Panc1 (cell line): ENCODE data around the gene TNNI3K. TPM values are rescaled to one million over a fixed set of nuclear protein-coding genes. Genes with fewer than 3 reads are reported as not detected.

Experiments
- ATAC-seq: fragments of 200-7000 bp; cut with Tn5 transposase; 2 replicates; pipeline ENCODE4 v1.9.1; 2020; ENCODE audit warnings: mild to moderate bottlenecking, moderate library complexity
- BruUV-seq: library from RNA; stranded (reverse); fragments of 400-500 nt; replicated peaks from 2 replicates; lab custom pipeline; 2021; lab: Mats Ljungman, UMichigan
- CTCF ChIA-PET: fragments of 300-600 bp; sonication (Branson Sonifier 250); formaldehyde crosslinking; loops from one replicate; lab custom pipeline; 2022; ENCODE audit warnings: antibody characterized with exemption; lab: Charles Lee
- POLR2A ChIA-PET: fragments of 300-600 bp; sonication (Branson Sonifier 250); formaldehyde crosslinking; loops from one replicate; lab custom pipeline; 2022; ENCODE audit warnings: antibody characterized with exemption; lab: Charles Lee
- DNase-seq: peaks from one replicate; pipeline ENCODE4 v3.0.0-alpha.2; 2010; ENCODE audit warnings: low read depth, low spot score
- H3K27ac ChIP-seq: 2 replicates; pipeline ENCODE4 v1.5.1; 2011; ENCODE audit warnings: mild to moderate bottlenecking, low read length, inconsistent platforms
- H3K27me3 ChIP-seq: fragments of 200-500 bp; sonication (Bioruptor generic); 2 replicates; pipeline ENCODE4 v1.6.0; 2014; ENCODE audit warnings: low read length, inconsistent platforms; ENCODE audit not compliant: control insufficient read depth, insufficient read depth
- H3K36me3 ChIP-seq: fragments of 200-500 bp; sonication (Bioruptor generic); 2 replicates; pipeline ENCODE4 v1.5.1; 2014; ENCODE audit warnings: inconsistent platforms, mild to moderate bottlenecking, low read length, moderate library complexity; ENCODE audit not compliant: control insufficient read depth, insufficient read depth
- H3K4me1 ChIP-seq: 2 replicates; pipeline ENCODE4 v1.5.1; 2011; ENCODE audit warnings: inconsistent platforms, mild to moderate bottlenecking, low read length, moderate library complexity; ENCODE audit not compliant: control insufficient read depth, insufficient read depth
- H3K4me3 ChIP-seq, 2 experiments: 2 replicates each; pipeline ENCODE4 v1.5.1; 2011 to 2012; ENCODE audit warnings: low read depth in 2 of 2, low read length in 2 of 2, mild to moderate bottlenecking in 2 of 2, inconsistent platforms in 1 of 2, moderate library complexity in 1 of 2
- H3K9me3 ChIP-seq: fragments of 200-500 bp; sonication (Bioruptor generic); 2 replicates; pipeline ENCODE4 v1.5.1; 2014; ENCODE audit warnings: low read depth, mild to moderate bottlenecking, inconsistent platforms, low read length, moderate library complexity; ENCODE audit not compliant: control insufficient read depth, insufficient read depth
- POLR2AphosphoS5 ChIP-seq: IDR thresholded peaks from 2 replicates; pipeline ENCODE4 v1.6.1; 2012; ENCODE audit warnings: mild to moderate bottlenecking, low read depth, low read length, moderate library complexity
- SIN3A ChIP-seq: IDR thresholded peaks from 2 replicates; pipeline ENCODE4 v1.6.1; 2012; ENCODE audit warnings: low read depth, mild to moderate bottlenecking, low read length, moderate library complexity, borderline replicate concordance; ENCODE audit not compliant: insufficient read depth
- TCF7L2 ChIP-seq: IDR thresholded peaks from 2 replicates; pipeline ENCODE4 v1.6.1; 2011; ENCODE audit warnings: mild to moderate bottlenecking, low read depth, low read length, inconsistent platforms
- in situ Hi-C: cut with HindIII; loops from 2 replicates; pipeline ENCODE4 v1.10.0; 2016; ENCODE audit warnings: low sequenced_read_pairs, low pct_unique_long_range_greater_than_20kb
- intact Hi-C: fragments of 100-400 bp; cut with micrococcal nuclease; formaldehyde crosslinking; loops from one replicate; pipeline ENCODE4 v1.10.0; 2022; ENCODE audit not compliant: unreplicated experiment
- total RNA-seq: library from RNA; stranded (reverse); gene quantifications from one replicate; pipeline ENCODE4 v1.2.1, GENCODE V29; 2021; ENCODE audit not compliant: unreplicated experiment
- TF ChIP-seq, protein P1 (sequence below): fragments of 450-650 bp; IDR thresholded peaks from 2 replicates; pipeline ENCODE4 v1.5.1; 2017; ENCODE audit warnings: mild to moderate bottlenecking
- TF ChIP-seq, protein P2 (sequence below), 2 experiments: IDR thresholded peaks; 2 replicates each; pipeline ENCODE4 v1.6.1; 2011 to 2012; ENCODE audit warnings: low read depth in 2 of 2, control low read depth in 1 of 2, low read length in 1 of 2, mild to moderate bottlenecking in 1 of 2, moderate library complexity in 1 of 2; ENCODE audit not compliant: insufficient read depth in 1 of 2

The TNNI3K gene
- total RNA-seq, 1 experiment from 2014 or later = not detected

DNA sequence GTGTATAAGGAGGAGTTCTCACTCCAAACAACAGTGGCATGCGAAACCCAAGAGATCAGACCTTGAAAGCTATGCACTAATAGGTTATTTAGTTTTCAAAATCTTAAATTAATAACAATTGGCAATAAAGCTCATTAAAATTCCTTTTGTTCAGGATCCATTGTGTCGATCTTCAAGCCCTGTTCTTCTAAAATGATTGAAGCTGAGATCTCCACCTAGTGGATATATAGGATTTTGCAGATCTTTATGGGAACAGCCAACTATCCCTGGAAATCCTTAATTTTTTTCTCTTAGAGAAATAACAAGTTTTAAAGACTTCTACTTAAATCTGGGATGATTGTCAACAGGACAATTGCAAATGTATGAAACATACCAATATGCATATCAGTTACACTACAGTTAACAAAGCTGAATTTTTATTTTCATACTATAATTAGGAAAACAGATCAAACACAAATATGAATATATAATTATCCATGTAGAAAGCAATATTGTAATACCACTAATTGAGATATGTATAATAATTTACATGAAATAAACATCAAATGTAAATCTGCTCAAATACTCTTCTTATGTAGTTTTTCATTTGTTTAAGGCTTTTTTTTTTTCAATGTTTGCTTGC lies 233.9 kb downstream of the TNNI3K start:
- DNase-seq (peak; percentile 18), ATAC-seq (no peak)
- Histone ChIP-seq H3K4me3 (no peak overlapping the region), H3K27ac (no peak overlapping the region), H3K36me3 (no peaks in the 10 kb centered on the region), H3K9me3 (no peaks in the 10 kb centered on the region), H3K27me3 (no peaks in the 10 kb centered on the region; the same call in 1 of the 2 replicates), H3K4me1 (no peaks in the 10 kb centered on the region)
- intact Hi-C loops (no loop called here), in situ Hi-C loops (no loop called here)
- BruUV-seq = no TSS peak
- ChIA-PET CTCF (interaction anchor here (0.6 kb wide), 1 partner anchor 220 kb away, joined by 3 read pairs; no protein-coding TSS in a partner anchor), POLR2A (no interaction called here)
- TF ChIP-seq POLR2AphosphoS5 = no peak
- TF ChIP-seq, protein P1, sequence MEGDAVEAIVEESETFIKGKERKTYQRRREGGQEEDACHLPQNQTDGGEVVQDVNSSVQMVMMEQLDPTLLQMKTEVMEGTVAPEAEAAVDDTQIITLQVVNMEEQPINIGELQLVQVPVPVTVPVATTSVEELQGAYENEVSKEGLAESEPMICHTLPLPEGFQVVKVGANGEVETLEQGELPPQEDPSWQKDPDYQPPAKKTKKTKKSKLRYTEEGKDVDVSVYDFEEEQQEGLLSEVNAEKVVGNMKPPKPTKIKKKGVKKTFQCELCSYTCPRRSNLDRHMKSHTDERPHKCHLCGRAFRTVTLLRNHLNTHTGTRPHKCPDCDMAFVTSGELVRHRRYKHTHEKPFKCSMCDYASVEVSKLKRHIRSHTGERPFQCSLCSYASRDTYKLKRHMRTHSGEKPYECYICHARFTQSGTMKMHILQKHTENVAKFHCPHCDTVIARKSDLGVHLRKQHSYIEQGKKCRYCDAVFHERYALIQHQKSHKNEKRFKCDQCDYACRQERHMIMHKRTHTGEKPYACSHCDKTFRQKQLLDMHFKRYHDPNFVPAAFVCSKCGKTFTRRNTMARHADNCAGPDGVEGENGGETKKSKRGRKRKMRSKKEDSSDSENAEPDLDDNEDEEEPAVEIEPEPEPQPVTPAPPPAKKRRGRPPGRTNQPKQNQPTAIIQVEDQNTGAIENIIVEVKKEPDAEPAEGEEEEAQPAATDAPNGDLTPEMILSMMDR = peak; percentile 67; the same call in 1 of the 2 replicates

DNA sequence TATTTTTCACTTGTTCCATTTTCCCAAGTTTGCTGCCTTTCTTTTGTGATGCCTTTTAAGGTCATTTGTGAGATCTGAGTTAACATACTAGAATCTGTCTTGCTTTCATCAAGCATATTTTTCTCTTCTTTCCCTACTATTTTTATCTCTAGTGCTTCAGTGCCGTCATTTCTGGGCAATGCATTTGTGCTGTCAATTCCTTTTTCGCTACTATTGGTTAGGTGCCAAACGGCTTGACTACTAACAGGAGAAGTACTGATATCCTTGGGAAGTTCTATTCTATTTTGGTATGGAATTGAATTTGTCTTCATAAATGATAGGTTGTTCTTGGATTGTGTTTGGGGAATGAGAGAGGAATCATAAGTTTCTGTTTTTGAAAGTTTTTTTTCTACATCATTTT lies 235.1 kb downstream of the TNNI3K start:
- intact Hi-C loops (no loop called here), in situ Hi-C loops (no loop called here)
- Histone ChIP-seq H3K27me3 (no peaks in the 10 kb centered on the region; the same call in 1 of the 2 replicates), H3K4me1 (no peaks in the 10 kb centered on the region), H3K27ac (no peak overlapping the region), H3K4me3 (no peak overlapping the region), H3K36me3 (no peaks in the 10 kb centered on the region), H3K9me3 (no peaks in the 10 kb centered on the region)
- ATAC-seq (no peak), DNase-seq (no peak)
- TF ChIP-seq, protein P2, sequence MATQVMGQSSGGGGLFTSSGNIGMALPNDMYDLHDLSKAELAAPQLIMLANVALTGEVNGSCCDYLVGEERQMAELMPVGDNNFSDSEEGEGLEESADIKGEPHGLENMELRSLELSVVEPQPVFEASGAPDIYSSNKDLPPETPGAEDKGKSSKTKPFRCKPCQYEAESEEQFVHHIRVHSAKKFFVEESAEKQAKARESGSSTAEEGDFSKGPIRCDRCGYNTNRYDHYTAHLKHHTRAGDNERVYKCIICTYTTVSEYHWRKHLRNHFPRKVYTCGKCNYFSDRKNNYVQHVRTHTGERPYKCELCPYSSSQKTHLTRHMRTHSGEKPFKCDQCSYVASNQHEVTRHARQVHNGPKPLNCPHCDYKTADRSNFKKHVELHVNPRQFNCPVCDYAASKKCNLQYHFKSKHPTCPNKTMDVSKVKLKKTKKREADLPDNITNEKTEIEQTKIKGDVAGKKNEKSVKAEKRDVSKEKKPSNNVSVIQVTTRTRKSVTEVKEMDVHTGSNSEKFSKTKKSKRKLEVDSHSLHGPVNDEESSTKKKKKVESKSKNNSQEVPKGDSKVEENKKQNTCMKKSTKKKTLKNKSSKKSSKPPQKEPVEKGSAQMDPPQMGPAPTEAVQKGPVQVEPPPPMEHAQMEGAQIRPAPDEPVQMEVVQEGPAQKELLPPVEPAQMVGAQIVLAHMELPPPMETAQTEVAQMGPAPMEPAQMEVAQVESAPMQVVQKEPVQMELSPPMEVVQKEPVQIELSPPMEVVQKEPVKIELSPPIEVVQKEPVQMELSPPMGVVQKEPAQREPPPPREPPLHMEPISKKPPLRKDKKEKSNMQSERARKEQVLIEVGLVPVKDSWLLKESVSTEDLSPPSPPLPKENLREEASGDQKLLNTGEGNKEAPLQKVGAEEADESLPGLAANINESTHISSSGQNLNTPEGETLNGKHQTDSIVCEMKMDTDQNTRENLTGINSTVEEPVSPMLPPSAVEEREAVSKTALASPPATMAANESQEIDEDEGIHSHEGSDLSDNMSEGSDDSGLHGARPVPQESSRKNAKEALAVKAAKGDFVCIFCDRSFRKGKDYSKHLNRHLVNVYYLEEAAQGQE (IDR thresholded peaks at IDR 0.05; ENCODE audit: insufficient read depth in 1 of 2, low read depth in 2 of 2, low read length in 1 of 2) = no peak
- TF ChIP-seq TCF7L2 = no peak
- no peak for TF ChIP-seq SIN3A
- TF ChIP-seq POLR2AphosphoS5 = no peak
- TF ChIP-seq, protein P1 = no peak
- ChIA-PET CTCF (no interaction called here), POLR2A (interaction anchor here (1.0 kb wide), 1 partner anchor 32 kb away, joined by 4 read pairs; no protein-coding TSS in a partner anchor)
- no TSS peak for BruUV-seq
